ENCODE data around the gene NSD2. TPM values are rescaled to one million over a fixed set of nuclear protein-coding genes. Genes with fewer than 3 reads are reported as not detected.
A peak's percentile ranks its signal among the peaks of the same experiment; 100 is the strongest.

The NSD2 gene
- total RNA-seq, 1 experiment from 2014 or later: 136 TPM

DNA sequence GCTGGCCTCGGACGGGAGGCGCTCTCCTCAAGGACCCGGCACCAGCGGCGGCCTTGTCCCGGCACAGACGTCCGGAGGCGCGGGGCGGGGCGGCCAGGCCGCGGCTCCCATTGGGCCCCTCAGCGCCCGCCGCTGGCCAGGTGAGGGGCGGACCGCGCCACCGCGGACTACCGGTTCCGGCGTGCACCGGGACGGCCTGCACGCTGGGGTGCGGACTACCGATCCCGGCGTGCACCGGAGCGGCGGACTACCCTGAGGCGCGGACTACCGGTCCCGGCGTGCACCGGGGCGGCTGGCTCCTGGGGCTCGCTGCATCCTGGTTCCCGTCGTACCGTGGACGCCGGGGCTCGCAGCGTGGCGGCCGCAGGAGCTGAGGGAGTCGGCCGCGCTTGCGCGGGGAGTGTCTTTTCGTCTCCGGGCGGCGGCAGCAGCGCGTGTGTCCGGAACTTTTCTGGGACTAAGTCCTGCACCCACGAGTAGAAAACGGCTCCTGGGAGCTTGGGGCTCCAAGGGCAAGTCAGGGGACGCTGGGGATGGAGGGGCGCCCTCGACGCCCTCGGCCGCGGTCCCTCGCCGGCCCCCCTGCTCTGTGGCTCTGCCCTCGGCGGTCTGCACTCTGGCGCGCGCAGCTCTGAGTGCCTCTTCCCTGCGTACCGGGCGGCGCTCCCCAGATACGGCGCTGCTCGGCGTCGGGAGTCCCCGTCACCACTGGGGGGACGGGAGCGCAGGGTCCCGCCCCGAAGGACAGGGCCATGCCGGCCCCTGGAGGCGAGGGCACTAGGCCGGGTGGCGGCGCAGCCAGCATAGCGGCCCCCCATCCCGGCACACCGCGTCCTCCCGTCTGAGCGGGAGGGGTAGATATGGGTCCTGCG lies 14.9 kb upstream of the NSD2 start, which contains the start of gene LETM1:
Gene LETM1, minus strand, starts transcription at position 86 of the 872 bp plus-strand sequence. CDS start 206 bp downstream, outside the sequence.
- H3K79me1 ChIP-seq (ENCODE audit: insufficient read depth, low read depth, low read length, poor library complexity, severe bottlenecking): no peaks in the 10 kb centered on the region
- no CpG with 5 or more reads among the region's 107 CpGs for WGBS (ENCODE audit: extremely low coverage, insufficient read length, low lambda C conversion rate)
- no peak within 1 kb of the TSS for H2AFZ ChIP-seq (ENCODE audit: low read length)
- no peak within 1 kb of the TSS for H4K8ac ChIP-seq (replicated peaks; ENCODE audit: insufficient read length, low read depth, low read length)
- H3K27me3 Mint-ChIP-seq (ENCODE audit: low read depth): peaks cover 59% of the 10 kb centered on the region
- peak within 1 kb of the TSS; percentile 72 to 84 for H3K4me3 Mint-ChIP-seq
- H2AK5ac ChIP-seq (ENCODE audit: insufficient read length, low read length): no peak within 1 kb of the TSS
- peaks cover 15 to 20% of the 10 kb centered on the region in 2 experiments for H3K4me1 Mint-ChIP-seq
- peaks cover 42% of the 10 kb centered on the region for H3K27me3 ChIP-seq (ENCODE audit: insufficient read depth, low read length)
- no peaks in the 10 kb centered on the region for H3K4me1 ChIP-seq (ENCODE audit: insufficient read depth, low read length)
- H2BK15ac ChIP-seq (ENCODE audit: low read depth, low read length): no peak within 1 kb of the TSS
- no peak within 1 kb of the TSS for H2BK12ac ChIP-seq (ENCODE audit: insufficient read length, low read depth, low read length)
- H3K9ac ChIP-seq (ENCODE audit: extremely low read depth, insufficient read length, low read length): peak within 1 kb of the TSS; percentile 62
- H3K4me2 ChIP-seq (ENCODE audit: insufficient read depth, insufficient read length, low read length): peak within 1 kb of the TSS; percentile 61
- H3K23ac ChIP-seq (ENCODE audit: insufficient read length, low read depth, low read length): no peak within 1 kb of the TSS
- H4K91ac ChIP-seq (ENCODE audit: insufficient read length, low read depth, low read length): no peak within 1 kb of the TSS
- no peak within 1 kb of the TSS for H3K27ac ChIP-seq (ENCODE audit: insufficient read length, low read depth, low read length)
- no peak within 1 kb of the TSS for H3T11ph ChIP-seq (ENCODE audit: low read length)
- H3K36me3 Mint-ChIP-seq (ENCODE audit: insufficient read depth in 1 of 3, low read depth in 3 of 3): peaks cover 5 to 7% (median 6%) of the 10 kb centered on the region in 3 experiments; a peak in 6 of 7 replicates
- H3K9me3 ChIP-seq (ENCODE audit: control insufficient read depth, low read depth, low read length): no peaks in the 10 kb centered on the region
- H4K5ac ChIP-seq (ENCODE audit: insufficient read length, low read depth, low read length): no peak within 1 kb of the TSS
- no peak within 1 kb of the TSS for H3K4ac ChIP-seq (ENCODE audit: low read depth, low read length)
- H3K9me3 Mint-ChIP-seq: no peaks in the 10 kb centered on the region
- TF ChIP-seq, protein P1, sequence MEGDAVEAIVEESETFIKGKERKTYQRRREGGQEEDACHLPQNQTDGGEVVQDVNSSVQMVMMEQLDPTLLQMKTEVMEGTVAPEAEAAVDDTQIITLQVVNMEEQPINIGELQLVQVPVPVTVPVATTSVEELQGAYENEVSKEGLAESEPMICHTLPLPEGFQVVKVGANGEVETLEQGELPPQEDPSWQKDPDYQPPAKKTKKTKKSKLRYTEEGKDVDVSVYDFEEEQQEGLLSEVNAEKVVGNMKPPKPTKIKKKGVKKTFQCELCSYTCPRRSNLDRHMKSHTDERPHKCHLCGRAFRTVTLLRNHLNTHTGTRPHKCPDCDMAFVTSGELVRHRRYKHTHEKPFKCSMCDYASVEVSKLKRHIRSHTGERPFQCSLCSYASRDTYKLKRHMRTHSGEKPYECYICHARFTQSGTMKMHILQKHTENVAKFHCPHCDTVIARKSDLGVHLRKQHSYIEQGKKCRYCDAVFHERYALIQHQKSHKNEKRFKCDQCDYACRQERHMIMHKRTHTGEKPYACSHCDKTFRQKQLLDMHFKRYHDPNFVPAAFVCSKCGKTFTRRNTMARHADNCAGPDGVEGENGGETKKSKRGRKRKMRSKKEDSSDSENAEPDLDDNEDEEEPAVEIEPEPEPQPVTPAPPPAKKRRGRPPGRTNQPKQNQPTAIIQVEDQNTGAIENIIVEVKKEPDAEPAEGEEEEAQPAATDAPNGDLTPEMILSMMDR (conservative IDR thresholded peaks at IDR 0.05): no peak; the same call in 2 of the 3 replicates
- H3K79me2 ChIP-seq (ENCODE audit: insufficient read depth, low read length): no peaks in the 10 kb centered on the region; the same call in 1 of the 2 replicates
- H2BK120ac ChIP-seq (ENCODE audit: low read depth, low read length, poor library complexity, severe bottlenecking): no peak within 1 kb of the TSS
- H2BK5ac ChIP-seq (ENCODE audit: insufficient read length, low read length): no peak within 1 kb of the TSS
- no peak within 1 kb of the TSS for H3K56ac ChIP-seq (ENCODE audit: insufficient read length, low read depth, low read length)
- H4K20me1 ChIP-seq (ENCODE audit: control insufficient read depth, insufficient read depth, insufficient read length): no peaks in the 10 kb centered on the region
- H3K18ac ChIP-seq (ENCODE audit: insufficient read length, low read depth, low read length): no peak within 1 kb of the TSS
- peaks cover 13% of the 10 kb centered on the region for H3K23me2 ChIP-seq (ENCODE audit: insufficient read length, low read depth, low read length, poor library complexity, severe bottlenecking)
- DNase-seq: peak; percentile 95
- no peak within 1 kb of the TSS for H3K27ac Mint-ChIP-seq
- H3K14ac ChIP-seq (ENCODE audit: insufficient read depth, low read length): peak within 1 kb of the TSS; percentile 58; the same call in 1 of the 2 replicates
- H2BK20ac ChIP-seq (ENCODE audit: low read depth, low read length, poor library complexity, severe bottlenecking): no peak within 1 kb of the TSS

Measured in H9 (cell line).